ENCODE data around the gene UBE2D2. TPM values are rescaled to one million over a fixed set of nuclear protein-coding genes. Genes with fewer than 3 reads are reported as not detected.
A peak's percentile ranks its signal among the peaks of the same experiment; 100 is the strongest.

Gene UBE2D2
- total RNA-seq, 4 donors from 2014 or later = 86.9 to 104 (median 91.5) TPM

DNA sequence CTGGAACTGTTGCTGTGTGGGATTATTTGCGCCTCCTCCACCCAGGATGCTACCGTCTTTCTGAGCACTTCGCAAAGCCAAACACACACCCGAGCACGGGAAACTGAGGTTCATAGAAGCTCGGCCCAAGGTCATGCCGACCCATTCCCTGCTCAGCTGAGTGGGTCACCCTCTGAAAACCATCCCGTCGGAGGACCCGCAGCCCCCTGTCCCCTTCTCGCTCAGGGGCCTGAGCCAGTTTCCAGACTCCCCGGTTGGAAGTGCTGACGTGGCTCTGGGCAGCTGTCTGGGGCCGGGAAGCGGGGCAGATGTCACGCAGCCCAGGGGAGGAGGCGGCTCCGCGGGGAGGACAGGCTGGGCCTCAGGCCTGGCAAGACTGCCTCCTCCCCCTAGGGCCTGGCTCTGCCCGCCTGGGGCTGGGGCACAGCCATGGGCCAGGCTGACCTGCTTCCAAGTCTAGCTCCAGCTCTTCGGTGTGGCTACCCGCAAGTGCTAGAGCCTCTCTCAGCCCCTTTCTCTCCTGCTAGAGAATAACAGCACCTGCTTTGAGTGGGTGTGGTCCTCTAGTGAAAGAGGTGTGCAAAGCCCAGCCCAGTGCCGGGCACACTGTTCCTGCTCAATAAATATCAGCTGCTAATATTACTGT, 77.1 kb downstream of the UBE2D2 start:
- Histone ChIP-seq H3K27me3 (no peaks in the 10 kb centered on the region), H3K27ac (replicated peaks in 1 of 4) (peak overlapping the region; percentile 76 to 89 (median 82)), H3K4me3 (peak overlapping the region; percentile 58 to 63 (median 62)), H3K4me1 (peaks cover 38 to 51% (median 48%) of the 10 kb centered on the region in 4 donors), H3K9me3 (no peaks in the 10 kb centered on the region), H3K36me3 (no peaks in the 10 kb centered on the region)
- TF ChIP-seq POLR2A (IDR thresholded peaks at IDR 0.05; ENCODE audit: low read depth) (no peak), POLR2AphosphoS5 (IDR thresholded peaks at IDR 0.05) (peak; percentile 26 to 47), EP300 (IDR thresholded peaks at IDR 0.05) (no peak)
- TF ChIP-seq, protein P1, sequence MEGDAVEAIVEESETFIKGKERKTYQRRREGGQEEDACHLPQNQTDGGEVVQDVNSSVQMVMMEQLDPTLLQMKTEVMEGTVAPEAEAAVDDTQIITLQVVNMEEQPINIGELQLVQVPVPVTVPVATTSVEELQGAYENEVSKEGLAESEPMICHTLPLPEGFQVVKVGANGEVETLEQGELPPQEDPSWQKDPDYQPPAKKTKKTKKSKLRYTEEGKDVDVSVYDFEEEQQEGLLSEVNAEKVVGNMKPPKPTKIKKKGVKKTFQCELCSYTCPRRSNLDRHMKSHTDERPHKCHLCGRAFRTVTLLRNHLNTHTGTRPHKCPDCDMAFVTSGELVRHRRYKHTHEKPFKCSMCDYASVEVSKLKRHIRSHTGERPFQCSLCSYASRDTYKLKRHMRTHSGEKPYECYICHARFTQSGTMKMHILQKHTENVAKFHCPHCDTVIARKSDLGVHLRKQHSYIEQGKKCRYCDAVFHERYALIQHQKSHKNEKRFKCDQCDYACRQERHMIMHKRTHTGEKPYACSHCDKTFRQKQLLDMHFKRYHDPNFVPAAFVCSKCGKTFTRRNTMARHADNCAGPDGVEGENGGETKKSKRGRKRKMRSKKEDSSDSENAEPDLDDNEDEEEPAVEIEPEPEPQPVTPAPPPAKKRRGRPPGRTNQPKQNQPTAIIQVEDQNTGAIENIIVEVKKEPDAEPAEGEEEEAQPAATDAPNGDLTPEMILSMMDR (IDR thresholded peaks at IDR 0.05) = peak in 1 of 3 experiments; percentile 4
- 27% methylated on average over 2 of the region's 23 CpGs for WGBS
- intact Hi-C loops (cut with DNase I) = loop anchor here (5.0 kb wide), 1 partner anchor 54 kb away; no protein-coding TSS in a partner anchor
- DNase-seq (ENCODE audit: extremely low spot score) = peak; percentile 95

DNA sequence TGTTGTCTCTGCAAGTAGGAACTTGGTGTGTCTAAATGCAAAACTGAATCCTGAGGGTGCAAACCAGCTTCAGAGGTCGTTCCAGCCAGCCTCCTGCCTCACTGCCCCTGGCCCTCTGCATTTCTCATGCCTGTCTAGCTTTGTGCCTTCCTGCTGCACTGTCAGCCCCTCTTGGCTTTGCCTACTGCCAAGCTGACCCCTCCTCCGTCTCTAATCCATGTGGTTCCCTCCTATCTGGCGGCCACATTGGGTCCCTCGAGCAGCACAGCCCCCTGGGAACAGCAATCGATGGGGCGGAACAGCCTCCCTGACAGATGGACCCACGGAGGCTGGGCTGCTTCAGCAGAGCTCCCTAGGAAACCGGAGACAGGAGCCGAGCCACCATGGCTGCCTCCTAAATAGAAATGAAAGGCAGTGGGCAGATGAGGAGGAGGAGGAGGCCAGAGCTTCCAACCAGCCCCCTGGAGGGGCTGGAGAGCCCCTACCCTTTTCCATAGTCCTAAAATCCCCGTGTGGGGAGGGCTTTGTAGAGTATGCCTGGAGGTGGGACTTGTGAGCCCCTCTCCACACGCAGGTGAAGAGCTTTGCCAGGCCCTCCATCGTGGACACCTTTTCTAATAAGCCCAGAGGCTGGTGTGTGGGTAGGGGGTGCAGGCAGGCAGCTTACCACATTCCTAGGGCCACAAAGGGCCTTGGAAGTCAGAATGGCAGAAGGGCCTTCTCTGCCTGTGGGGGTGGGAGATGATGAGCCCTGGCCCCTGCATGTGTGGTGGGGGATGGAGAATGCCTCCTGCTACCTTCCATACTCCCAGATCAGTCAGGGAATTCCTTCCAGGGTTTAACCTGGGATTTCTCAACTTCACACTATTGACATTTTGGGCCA, 77.8 kb downstream of the UBE2D2 start:
- DNase-seq (ENCODE audit: extremely low spot score) = peak; percentile 89
- H3K27me3 ChIP-seq = no peaks in the 10 kb centered on the region

DNA sequence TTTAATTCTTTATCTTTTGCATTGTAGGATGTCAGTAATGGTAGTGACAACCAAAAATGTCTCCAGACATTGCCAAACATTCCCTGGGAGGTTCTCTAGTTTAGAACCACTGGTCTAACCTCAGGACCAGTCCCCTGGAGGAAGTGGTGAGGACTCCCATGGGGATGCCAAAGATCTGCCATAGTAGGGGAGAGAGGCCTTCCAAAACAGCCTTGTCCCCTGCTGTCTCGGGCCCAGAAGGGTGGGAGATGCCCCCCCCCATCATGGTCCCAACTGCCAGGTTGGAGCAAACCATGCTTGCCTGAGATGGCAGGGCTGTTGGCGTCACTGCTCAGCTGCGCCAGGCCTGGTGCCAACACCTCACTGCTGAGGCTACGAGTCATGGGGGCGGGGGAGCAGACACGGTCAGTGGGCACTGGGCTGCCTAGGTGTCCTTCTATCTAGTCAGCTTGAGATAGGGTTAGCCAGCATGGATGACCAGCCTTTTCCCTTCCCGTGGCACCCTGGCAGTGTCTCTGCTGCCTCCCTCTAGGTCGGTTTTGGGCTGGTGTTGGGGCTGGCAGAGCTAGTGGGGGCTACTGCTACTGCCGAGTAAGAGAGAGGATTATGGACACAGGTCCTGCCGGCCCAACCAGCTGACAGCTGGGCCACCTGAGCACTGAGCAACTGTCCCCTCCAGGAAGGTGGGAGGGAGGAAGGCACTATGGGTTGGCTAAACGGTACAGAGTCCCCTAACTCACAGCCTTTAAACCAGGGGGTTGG, 78.7 kb downstream of the UBE2D2 start:
- Histone ChIP-seq H3K27me3 (no peaks in the 10 kb centered on the region), H3K4me1 (peaks cover 34 to 48% (median 46%) of the 10 kb centered on the region in 4 donors), H3K36me3 (no peaks in the 10 kb centered on the region), H3K4me3 (no peak overlapping the region), H3K9me3 (no peaks in the 10 kb centered on the region), H3K27ac (replicated peaks in 1 of 4) (peak overlapping the region in 1 of 4 donors; percentile 31)
- TF ChIP-seq POLR2A (IDR thresholded peaks at IDR 0.05; ENCODE audit: low read depth) (no peak), POLR2AphosphoS5 (IDR thresholded peaks at IDR 0.05) (no peak), EP300 (IDR thresholded peaks at IDR 0.05) (no peak)
- TF ChIP-seq, protein P1 (IDR thresholded peaks at IDR 0.05) = no peak
- intact Hi-C loops (cut with DNase I) = loop anchor here (5.0 kb wide), 1 partner anchor 53 kb away; no protein-coding TSS in a partner anchor
- no peak for DNase-seq (ENCODE audit: extremely low spot score)
- WGBS = 76% methylated on average over 9 of the region's 11 CpGs

More for the DNA sequence above, 77.8 kb downstream of the UBE2D2 start:
- H3K4me3 ChIP-seq = peak overlapping the region in 1 of 4 donors; percentile 61
- no peaks in the 10 kb centered on the region for H3K36me3 ChIP-seq
- intact Hi-C loops (cut with DNase I) = loop anchor here (5.0 kb wide), 1 partner anchor 53 kb away; no protein-coding TSS in a partner anchor
- WGBS = 72% methylated on average over 10 of the region's 12 CpGs
- peaks cover 34 to 48% (median 46%) of the 10 kb centered on the region in 4 donors for H3K4me1 ChIP-seq
- no peaks in the 10 kb centered on the region for H3K9me3 ChIP-seq
- peak overlapping the region; percentile 76 to 89 (median 82) for H3K27ac ChIP-seq (replicated peaks in 1 of 4)
- TF ChIP-seq EP300 (IDR thresholded peaks at IDR 0.05) (no peak), POLR2A (IDR thresholded peaks at IDR 0.05; ENCODE audit: low read depth) (no peak), POLR2AphosphoS5 (IDR thresholded peaks at IDR 0.05) (no peak)
- TF ChIP-seq, protein P1 (IDR thresholded peaks at IDR 0.05) = no peak

DNA sequence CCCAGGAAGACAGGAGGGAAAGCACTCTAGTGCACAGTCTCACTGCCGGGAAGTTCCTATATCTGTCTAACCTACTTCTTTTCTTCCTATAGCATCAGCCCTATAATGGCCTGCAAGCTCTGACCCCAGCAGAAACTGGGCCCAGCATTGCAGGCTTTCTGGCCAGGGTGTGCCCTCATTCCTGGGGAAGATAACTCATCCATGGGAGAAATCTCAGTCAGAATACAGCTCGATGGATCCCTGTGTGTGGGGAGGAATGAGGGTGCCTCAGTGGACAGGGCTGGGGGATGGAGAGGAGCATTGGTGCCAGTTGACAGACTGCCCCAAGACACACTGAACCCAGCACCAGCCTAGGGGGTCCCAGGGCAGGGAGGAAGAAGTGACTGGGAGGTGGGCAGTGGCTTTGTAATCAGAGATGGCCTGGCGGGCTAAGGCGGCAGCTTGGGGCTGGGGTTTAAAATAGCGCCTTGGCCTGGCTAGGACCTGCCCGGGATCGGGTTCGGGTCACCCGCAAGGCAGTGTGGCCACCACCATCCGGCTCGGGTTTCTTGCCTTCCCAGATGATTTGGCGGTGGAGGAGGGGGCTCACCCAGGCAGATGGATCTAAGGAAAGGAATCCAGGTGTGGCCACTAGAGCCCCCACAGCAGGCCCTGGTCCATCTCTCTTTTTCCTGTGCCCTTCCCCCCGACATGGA, 79.4 kb downstream of the UBE2D2 start:
- TF ChIP-seq POLR2A (IDR thresholded peaks at IDR 0.05; ENCODE audit: low read depth) = no peak
- TF ChIP-seq EP300 (IDR thresholded peaks at IDR 0.05) = no peak
- no peak for TF ChIP-seq POLR2AphosphoS5 (IDR thresholded peaks at IDR 0.05)
- TF ChIP-seq, protein P1 (IDR thresholded peaks at IDR 0.05) = no peak
- WGBS = 82% methylated on average over 13 of the region's 13 CpGs
- no peaks in the 10 kb centered on the region for H3K9me3 ChIP-seq
- H3K27ac ChIP-seq (replicated peaks in 1 of 4) = no peak overlapping the region
- no peaks in the 10 kb centered on the region for H3K27me3 ChIP-seq
- no peak for DNase-seq (ENCODE audit: extremely low spot score)
- H3K4me3 ChIP-seq = no peak overlapping the region
- peaks cover 34 to 46% (median 42%) of the 10 kb centered on the region in 4 donors for H3K4me1 ChIP-seq
- H3K36me3 ChIP-seq = no peaks in the 10 kb centered on the region
- intact Hi-C loops (cut with DNase I) = no loop called here

Data from esophagus muscularis mucosa (tissue), 4 donors.